Measurements from ENCODE around the gene RPS23. TPM values are rescaled to one million over a fixed set of nuclear protein-coding genes. Genes with fewer than 3 reads are reported as not detected.

RPS23 gene
- 1,000 to 10,000 TPM; 1,137 to 2,889 TPM for total RNA-seq

GRCh38 chr5:82277987-82278710 lies at the start of gene RPS23:
RPS23 (minus strand) TSS chr5:82278354; CDS start chr5:82278323, 31 bp downstream.

Small RNA genes lying within 50 kb of the gene (small RNA-seq; reads per million reads assigned to genes)
- gene AC010598.1: 0 reads per million in 2 donors
